Measurements from ENCODE around the gene IGF2BP2. TPM values are rescaled to one million over a fixed set of nuclear protein-coding genes. Genes with fewer than 3 reads are reported as not detected.

IGF2BP2 gene
- total RNA-seq, 2 experiments from 2014 or later, result 0.54 to 0.55 TPM

DNA sequence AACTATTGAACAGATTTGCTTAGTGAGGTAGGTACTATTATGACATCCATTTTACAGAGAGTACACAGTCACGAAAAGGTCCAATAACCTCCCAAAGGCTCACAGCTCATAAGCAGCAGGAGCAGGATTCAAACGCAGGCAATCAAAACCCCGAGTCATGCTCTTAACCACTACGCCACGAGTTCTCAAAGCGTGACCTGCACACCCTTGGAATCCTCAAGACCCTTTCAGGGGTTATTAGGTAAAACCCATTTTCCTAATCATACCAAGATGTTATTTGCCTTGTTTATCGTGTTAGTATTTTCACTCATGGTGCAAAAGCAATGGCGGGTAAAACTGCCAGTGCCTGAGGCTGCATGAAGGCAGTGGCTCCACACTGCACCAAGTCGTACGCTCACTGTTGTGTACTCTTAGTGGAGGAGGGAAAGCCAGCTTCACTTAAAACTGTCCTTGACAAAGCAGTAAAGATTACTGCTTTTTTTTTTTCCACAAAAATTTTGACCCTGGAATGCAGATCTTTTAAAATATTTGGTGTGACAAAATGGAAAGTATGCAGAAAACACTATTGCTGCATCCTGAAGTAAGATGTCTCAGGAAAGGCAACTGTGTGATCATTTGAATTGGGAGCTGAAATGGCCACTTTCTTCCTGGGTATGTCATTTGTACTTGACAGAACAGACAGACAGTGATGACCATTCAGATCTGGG is 96.1 kb downstream of the IGF2BP2 start:
- no peaks in the 10 kb centered on the region for H3K9me3 Mint-ChIP-seq (ENCODE audit: low read depth)
- CTCF ChIA-PET, result no interaction called here
- H3K27ac Mint-ChIP-seq, result no peak overlapping the region
- H3K36me3 Mint-ChIP-seq (ENCODE audit: low read depth), result no peaks in the 10 kb centered on the region
- no peak overlapping the region for H3K4me3 Mint-ChIP-seq
- ATAC-seq, result no peak
- H3K27me3 Mint-ChIP-seq, result peaks cover 5% of the 10 kb centered on the region
- no peak for DNase-seq
- POLR2A ChIA-PET, result no interaction called here
- H3K4me1 Mint-ChIP-seq, result no peaks in the 10 kb centered on the region
- intact Hi-C loops (cut with DNase I, micrococcal nuclease), result no loop called here

DNA sequence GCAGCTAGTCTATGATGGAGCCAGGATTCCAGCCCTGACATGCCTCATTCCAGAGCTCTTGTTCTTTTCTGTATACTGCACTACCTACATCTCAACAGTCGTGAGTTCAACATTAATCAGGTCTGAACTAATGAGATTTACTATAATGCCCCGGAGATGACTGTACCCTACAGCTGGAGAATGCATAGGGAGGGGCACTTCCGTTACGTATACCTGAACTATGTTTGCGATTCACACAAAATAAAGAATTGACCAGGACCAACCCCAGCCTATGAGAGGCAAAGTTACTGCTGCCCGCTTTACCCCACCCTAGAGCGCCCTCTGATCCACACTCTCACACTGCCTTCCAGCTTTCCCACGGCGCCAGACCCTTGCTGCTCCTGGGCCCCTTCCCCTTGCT is 97.0 kb downstream of the IGF2BP2 start:
- H3K27me3 Mint-ChIP-seq, result peaks cover 5% of the 10 kb centered on the region
- POLR2A ChIA-PET, result no interaction called here
- intact Hi-C loops (cut with DNase I, micrococcal nuclease), result no loop called here
- CTCF ChIA-PET, result no interaction called here
- no peaks in the 10 kb centered on the region for H3K4me1 Mint-ChIP-seq
- no peak overlapping the region for H3K4me3 Mint-ChIP-seq
- H3K9me3 Mint-ChIP-seq (ENCODE audit: low read depth), result no peaks in the 10 kb centered on the region
- no peak overlapping the region for H3K27ac Mint-ChIP-seq
- ATAC-seq (no peak), DNase-seq (no peak)
- no peaks in the 10 kb centered on the region for H3K36me3 Mint-ChIP-seq (ENCODE audit: low read depth)

DNA sequence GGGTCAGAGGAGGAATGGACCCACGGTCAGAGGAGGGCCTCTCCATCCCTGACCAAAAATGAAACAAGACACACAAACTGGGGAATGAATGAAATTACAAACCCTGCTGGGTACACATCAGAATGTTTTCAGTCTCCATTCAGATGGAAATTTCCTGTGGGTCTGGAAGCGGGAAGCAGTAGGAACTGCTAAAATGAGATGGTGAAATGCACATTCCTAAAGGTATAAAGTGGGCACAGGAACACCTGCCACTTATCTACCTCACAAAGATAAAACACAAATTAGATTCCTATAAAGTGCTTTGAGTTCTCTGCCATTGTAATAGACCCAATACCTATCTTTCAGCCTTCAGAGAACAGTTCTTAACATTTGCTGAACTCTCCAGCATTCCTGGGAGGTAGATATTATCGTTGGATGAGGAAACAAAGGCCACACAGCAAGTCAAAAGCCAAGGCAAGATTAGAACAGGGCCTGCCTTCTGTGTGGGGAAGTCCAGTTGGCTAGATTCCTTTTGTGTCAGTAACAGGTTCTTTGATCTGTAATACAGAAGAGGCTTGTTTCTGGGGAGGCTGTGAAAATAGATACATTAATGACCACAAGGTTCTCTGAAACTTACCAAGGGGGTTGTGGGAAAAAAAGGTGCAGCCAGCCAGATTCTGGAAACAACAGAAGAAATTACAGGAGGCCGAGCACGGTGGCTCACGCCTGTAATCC is 98.4 kb downstream of the IGF2BP2 start:
- DNase-seq (no peak), ATAC-seq (no peak)
- H3K27ac Mint-ChIP-seq, result no peak overlapping the region
- H3K27me3 Mint-ChIP-seq, result peaks cover 3% of the 10 kb centered on the region
- H3K4me1 Mint-ChIP-seq, result no peaks in the 10 kb centered on the region
- POLR2A ChIA-PET, result no interaction called here
- intact Hi-C loops (cut with DNase I, micrococcal nuclease), result no loop called here
- no peak overlapping the region for H3K4me3 Mint-ChIP-seq
- H3K9me3 Mint-ChIP-seq (ENCODE audit: low read depth), result no peaks in the 10 kb centered on the region
- CTCF ChIA-PET, result interaction anchor here (0.6 kb wide), 1 partner anchor 142 kb away, joined by 3 read pairs; no protein-coding TSS in a partner anchor
- H3K36me3 Mint-ChIP-seq (ENCODE audit: low read depth), result no peaks in the 10 kb centered on the region

DNA sequence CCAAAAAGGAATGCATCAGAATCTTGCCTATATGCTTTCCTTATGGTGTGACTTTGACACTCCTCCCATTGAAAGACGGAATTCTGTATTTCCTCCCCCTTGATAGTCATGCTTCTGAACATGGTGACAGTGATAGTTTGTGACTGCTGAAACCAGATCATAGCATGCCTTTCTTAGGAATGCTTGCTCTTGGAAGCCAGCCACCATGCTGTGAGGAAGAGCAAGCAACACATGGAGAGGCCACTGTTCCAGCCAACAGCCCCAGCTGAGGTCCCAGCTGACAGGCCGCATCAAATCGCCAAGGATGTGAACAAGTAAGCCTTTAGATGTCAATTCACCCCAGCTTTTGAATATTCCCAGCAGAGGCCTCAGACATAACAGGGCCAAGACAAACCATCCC is 100.1 kb downstream of the IGF2BP2 start:
- no peak overlapping the region for H3K4me3 Mint-ChIP-seq
- ChIA-PET POLR2A (no interaction called here), CTCF (interaction anchor here (0.9 kb wide), 1 partner anchor 64 kb away, joined by 5 read pairs; no protein-coding TSS in a partner anchor)
- peaks cover 2% of the 10 kb centered on the region for H3K27me3 Mint-ChIP-seq
- DNase-seq (no peak), ATAC-seq (no peak)
- H3K27ac Mint-ChIP-seq, result no peak overlapping the region
- intact Hi-C loops (cut with DNase I, micrococcal nuclease), result no loop called here
- H3K9me3 Mint-ChIP-seq (ENCODE audit: low read depth), result no peaks in the 10 kb centered on the region
- no peaks in the 10 kb centered on the region for H3K4me1 Mint-ChIP-seq
- no peaks in the 10 kb centered on the region for H3K36me3 Mint-ChIP-seq (ENCODE audit: low read depth)

DNA sequence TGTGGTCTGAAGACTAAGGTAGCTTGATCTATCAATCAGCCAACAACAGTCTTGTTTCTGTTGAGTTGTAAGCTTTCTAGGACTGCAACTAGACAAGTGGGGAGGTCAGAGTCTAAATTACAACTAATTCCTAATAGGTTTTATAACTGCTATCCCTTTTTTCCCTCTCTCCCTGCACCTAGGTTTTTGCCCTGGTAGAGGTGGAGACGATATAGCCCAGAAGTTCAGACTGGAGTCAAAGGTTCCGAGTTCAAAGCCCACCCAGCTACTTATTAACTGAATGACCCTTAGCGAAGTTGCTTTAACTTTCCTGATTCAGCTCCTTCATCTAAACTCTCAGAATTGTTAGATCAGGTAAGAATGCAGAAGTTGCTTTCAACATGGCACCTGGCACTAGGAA is 100.6 kb downstream of the IGF2BP2 start:
- no peaks in the 10 kb centered on the region for H3K4me1 Mint-ChIP-seq
- no peak for ATAC-seq
- no peaks in the 10 kb centered on the region for H3K9me3 Mint-ChIP-seq (ENCODE audit: low read depth)
- no peak for DNase-seq
- H3K36me3 Mint-ChIP-seq (ENCODE audit: low read depth), result no peaks in the 10 kb centered on the region
- H3K4me3 Mint-ChIP-seq, result no peak overlapping the region
- CTCF ChIA-PET, result interaction anchor here (0.7 to 0.9 kb wide), 2 partner anchors 10 to 64 kb away, joined by 5 read pairs; no protein-coding TSS in a partner anchor
- intact Hi-C loops (cut with DNase I, micrococcal nuclease), result no loop called here
- H3K27ac Mint-ChIP-seq, result no peak overlapping the region
- H3K27me3 Mint-ChIP-seq, result peaks cover 2% of the 10 kb centered on the region
- POLR2A ChIA-PET, result no interaction called here

DNA sequence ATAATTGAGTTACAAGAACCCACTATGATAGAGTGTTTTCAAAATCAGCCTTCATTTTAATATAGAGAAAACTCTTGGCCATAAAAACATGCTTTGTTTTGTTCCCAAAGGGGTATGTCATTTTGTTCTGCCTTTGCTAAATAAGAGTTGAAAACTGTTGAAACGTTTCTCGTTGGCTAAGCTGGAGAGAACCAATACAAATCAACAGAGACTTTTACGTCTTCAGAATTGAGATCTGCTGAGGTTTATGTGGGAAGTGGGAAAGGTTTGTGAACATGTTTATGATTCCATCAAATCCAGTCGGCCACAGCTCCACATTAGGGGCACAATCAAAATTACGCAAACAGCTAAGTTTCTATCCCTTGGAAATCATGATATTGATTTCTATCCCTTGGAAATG is 102.0 kb downstream of the IGF2BP2 start:
- ATAC-seq (no peak), DNase-seq (no peak)
- intact Hi-C loops (cut with DNase I, micrococcal nuclease), result loop anchor here in 1 of 2 experiments (2.0 kb wide), 1 partner anchor 24 kb away; no protein-coding TSS in a partner anchor
- Mint-ChIP-seq H3K27ac (no peak overlapping the region), H3K4me3 (no peak overlapping the region), H3K27me3 (peaks cover 2% of the 10 kb centered on the region), H3K9me3 (ENCODE audit: low read depth) (no peaks in the 10 kb centered on the region), H3K4me1 (no peaks in the 10 kb centered on the region), H3K36me3 (ENCODE audit: low read depth) (no peaks in the 10 kb centered on the region)
- ChIA-PET CTCF (interaction anchor here (0.6 to 1.1 kb wide), 2 partner anchors 45 to 287 kb away, joined by 3 read pairs; no protein-coding TSS in a partner anchor), POLR2A (no interaction called here)

DNA sequence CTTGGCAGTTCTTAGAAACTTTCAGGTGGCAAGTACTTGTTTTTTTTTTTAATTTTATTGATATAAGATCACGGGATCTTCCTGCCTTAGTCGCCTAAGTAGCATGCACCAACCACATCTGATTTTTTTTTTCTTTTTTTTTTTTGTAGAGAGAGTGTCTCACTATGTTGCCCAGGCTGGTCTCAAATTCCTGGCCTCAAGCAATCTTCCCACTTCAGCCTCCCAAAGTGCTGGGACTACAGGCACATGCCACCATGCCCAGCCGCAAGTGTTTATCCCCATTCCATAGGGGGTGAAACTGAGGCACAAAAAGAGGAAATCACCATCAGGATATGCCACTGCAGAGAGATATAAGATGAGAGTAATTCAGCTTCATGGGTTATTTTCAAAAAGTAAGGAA is 102.9 kb downstream of the IGF2BP2 start:
- CTCF ChIA-PET, result no interaction called here

DNA sequence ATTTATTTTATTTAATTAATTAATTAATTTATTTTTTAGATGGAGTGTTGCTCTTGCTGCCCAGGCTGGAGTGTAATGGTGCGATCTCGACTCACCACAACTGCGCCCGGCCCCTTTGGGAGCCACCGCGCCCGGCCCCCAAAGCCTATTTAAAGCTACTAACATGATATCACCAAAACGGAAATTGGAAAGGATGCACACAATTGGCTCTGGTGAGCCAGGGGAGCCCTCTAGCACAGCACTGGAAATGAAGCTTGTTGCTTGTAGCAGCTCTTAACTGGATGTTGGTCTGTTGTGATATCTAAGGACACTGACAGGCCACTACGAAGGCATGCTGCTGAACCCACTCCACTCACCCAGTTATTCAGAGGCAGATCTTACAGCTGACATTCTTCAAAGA is 104.5 kb downstream of the IGF2BP2 start:
- no peak for DNase-seq
- no peaks in the 10 kb centered on the region for H3K4me1 Mint-ChIP-seq
- H3K4me3 Mint-ChIP-seq, result no peak overlapping the region
- POLR2A ChIA-PET, result interaction anchor here (0.6 kb wide), 1 partner anchor 14 kb away, joined by 6 read pairs; no protein-coding TSS in a partner anchor
- intact Hi-C loops (cut with DNase I, micrococcal nuclease), result no loop called here
- CTCF ChIA-PET, result interaction anchor here (0.5 to 1.1 kb wide), 4 partner anchors 26 to 1349 kb away, joined by 3 to 4 read pairs (median 4); no protein-coding TSS in a partner anchor
- no peaks in the 10 kb centered on the region for H3K36me3 Mint-ChIP-seq (ENCODE audit: low read depth)
- no peak overlapping the region for H3K27ac Mint-ChIP-seq
- H3K9me3 Mint-ChIP-seq (ENCODE audit: low read depth), result no peaks in the 10 kb centered on the region
- ATAC-seq, result no peak
- H3K27me3 Mint-ChIP-seq, result peaks cover under 1% of the 10 kb centered on the region

More for the DNA sequence above, 102.9 kb downstream of the IGF2BP2 start:
- no peak for ATAC-seq
- H3K27ac Mint-ChIP-seq, result no peak overlapping the region
- DNase-seq, result no peak
- H3K9me3 Mint-ChIP-seq (ENCODE audit: low read depth), result no peaks in the 10 kb centered on the region
- no peak overlapping the region for H3K4me3 Mint-ChIP-seq
- POLR2A ChIA-PET, result no interaction called here
- no peaks in the 10 kb centered on the region for H3K36me3 Mint-ChIP-seq (ENCODE audit: low read depth)
- intact Hi-C loops (cut with DNase I, micrococcal nuclease), result loop anchor here in 1 of 2 experiments (2.0 kb wide), 1 partner anchor 25 kb away; no protein-coding TSS in a partner anchor
- no peaks in the 10 kb centered on the region for H3K4me1 Mint-ChIP-seq
- peaks cover 2% of the 10 kb centered on the region for H3K27me3 Mint-ChIP-seq

DNA sequence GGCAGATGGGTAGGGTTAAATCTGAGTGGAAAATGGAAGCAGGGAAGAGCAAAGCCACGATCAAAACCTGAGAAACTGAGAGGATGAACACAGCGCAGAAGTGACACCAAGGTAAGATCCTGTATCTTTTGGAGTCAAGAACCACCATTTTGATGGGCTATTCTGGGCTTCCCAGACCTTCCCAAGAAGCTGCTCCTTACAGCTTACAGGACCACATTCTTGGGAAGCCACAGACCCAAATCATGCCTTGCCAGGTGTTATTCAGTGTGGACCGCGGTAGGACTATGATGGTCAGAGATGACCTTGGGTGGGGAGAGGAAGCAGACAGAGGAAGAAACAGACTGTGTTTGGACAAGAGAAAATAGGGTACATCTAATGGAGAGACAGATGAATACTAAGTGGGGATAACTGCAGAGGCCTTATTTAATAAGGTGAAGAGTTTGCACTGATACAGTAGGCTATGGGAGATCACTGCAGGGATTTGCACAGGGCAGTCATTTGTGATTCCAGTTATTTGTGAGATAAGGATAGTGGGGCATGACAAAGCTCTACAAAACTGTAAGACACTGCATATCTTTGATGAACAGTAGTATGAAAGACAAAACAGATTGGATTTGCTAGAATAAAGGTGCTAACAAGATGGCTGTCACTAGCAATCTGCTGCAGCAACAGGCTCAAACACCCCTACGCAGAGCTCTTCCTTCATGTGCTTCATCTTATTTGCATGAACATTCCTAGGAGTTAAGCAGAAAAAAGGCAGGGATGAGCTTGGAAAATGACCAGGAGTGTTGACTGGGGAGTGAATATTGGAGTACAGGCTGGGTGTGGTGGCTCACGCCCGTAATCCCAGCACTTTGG is 105.9 kb downstream of the IGF2BP2 start:
- H3K36me3 Mint-ChIP-seq (ENCODE audit: low read depth), result no peaks in the 10 kb centered on the region
- no peaks in the 10 kb centered on the region for H3K9me3 Mint-ChIP-seq (ENCODE audit: low read depth)
- ATAC-seq (no peak), DNase-seq (no peak)
- peaks cover 5% of the 10 kb centered on the region for H3K27me3 Mint-ChIP-seq
- H3K4me1 Mint-ChIP-seq, result no peaks in the 10 kb centered on the region
- intact Hi-C loops (cut with DNase I, micrococcal nuclease), result no loop called here
- CTCF ChIA-PET, result interaction anchor here (0.6 kb wide), 1 partner anchor 184 kb away, joined by 3 read pairs; no protein-coding TSS in a partner anchor
- POLR2A ChIA-PET, result interaction anchor here (0.5 kb wide), 1 partner anchor 848 kb away, joined by 4 read pairs; the partner anchor contains the start of gene TBCCD1
- H3K27ac Mint-ChIP-seq, result no peak overlapping the region
- no peak overlapping the region for H3K4me3 Mint-ChIP-seq

DNA sequence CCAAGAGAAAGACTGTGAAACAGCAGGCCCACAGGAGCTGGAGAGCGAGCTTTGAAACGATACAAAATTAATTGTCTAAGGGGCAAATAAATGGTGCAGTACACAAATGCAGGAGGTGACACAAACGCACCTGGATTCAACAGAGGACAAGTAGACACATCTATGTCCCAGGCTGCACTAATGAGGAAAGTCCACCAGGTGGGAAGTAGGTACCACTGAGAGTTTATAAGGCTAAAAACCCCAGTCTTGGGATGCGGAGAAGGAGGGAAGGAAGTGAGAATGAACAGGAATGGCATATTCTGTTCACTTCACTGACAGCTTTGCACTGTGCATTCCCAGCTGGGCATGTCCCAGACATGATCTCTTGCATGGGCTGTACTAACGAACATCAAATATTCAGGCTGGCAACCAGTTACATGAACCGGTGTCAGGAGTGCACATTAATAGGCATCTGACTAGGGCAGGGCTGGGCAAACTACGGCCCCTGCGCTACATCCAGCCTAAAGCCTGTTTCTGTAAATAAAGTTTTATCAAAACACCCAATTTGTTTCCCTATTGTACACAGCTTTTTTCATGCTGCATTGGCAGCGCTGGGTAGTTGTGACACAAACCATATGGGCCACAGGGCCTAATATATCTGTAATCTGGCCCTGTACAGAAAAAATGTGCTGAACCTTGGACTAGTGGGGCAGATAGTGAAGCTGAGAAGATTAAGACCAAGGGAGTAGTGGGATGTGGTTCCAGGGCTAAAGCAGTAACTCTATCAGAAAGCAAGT is 107.0 kb downstream of the IGF2BP2 start:
- H3K4me1 Mint-ChIP-seq, result no peaks in the 10 kb centered on the region
- H3K9me3 Mint-ChIP-seq (ENCODE audit: low read depth), result no peaks in the 10 kb centered on the region
- DNase-seq, result no peak
- H3K27ac Mint-ChIP-seq, result no peak overlapping the region
- ChIA-PET POLR2A (no interaction called here), CTCF (no interaction called here)
- H3K36me3 Mint-ChIP-seq (ENCODE audit: low read depth), result no peaks in the 10 kb centered on the region
- intact Hi-C loops (cut with DNase I, micrococcal nuclease), result no loop called here
- H3K4me3 Mint-ChIP-seq, result no peak overlapping the region
- no peak for ATAC-seq
- peaks cover 5% of the 10 kb centered on the region for H3K27me3 Mint-ChIP-seq

DNA sequence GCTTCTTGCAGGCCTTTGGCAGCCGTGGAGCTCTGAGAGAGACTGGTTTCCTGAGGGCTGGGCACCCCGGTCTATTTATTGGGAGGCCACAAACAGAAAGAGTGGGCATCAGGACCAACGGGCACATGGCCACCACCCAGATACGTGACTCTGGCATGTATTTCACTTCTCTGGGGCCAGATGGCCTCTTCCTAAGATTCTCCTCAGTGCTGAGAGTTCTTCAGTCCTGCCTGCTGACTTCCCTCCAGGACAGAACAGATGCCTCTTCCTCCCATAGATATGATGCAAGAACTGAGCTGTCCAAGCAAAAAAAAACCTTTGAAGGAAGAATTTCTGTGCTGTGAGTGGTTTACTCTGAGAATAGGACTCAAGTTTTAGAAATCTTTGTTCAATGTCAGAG is 107.7 kb downstream of the IGF2BP2 start:
- POLR2A ChIA-PET, result no interaction called here
- H3K36me3 Mint-ChIP-seq (ENCODE audit: low read depth), result no peaks in the 10 kb centered on the region
- no peak overlapping the region for H3K27ac Mint-ChIP-seq

More for the DNA sequence above, 107.7 kb downstream of the IGF2BP2 start:
- CTCF ChIA-PET, result interaction anchor here (0.9 kb wide), 1 partner anchor 15 kb away, joined by 3 read pairs; no protein-coding TSS in a partner anchor
- Mint-ChIP-seq H3K4me1 (no peaks in the 10 kb centered on the region), H3K4me3 (no peak overlapping the region), H3K27me3 (peaks cover 5% of the 10 kb centered on the region), H3K9me3 (ENCODE audit: low read depth) (no peaks in the 10 kb centered on the region)
- intact Hi-C loops (cut with DNase I, micrococcal nuclease), result no loop called here
- ATAC-seq (no peak), DNase-seq (no peak)

Measured in activated CD4-positive, alpha-beta T cell treated with anti-CD3 and anti-CD28 coated beads for 36 hours (primary cell).